CD1c-positive myeloid dendritic cell (primary cell): Measurements from ENCODE around the gene PLEKHN1.

Experiments used
- DNase-seq: peaks from one replicate; pipeline ENCODE4 v3.0.0-alpha.2; 2016; ENCODE audit errors: extremely low spot score

Gene PLEKHN1

GRCh38 chr1:962381-963300, 3.6 kb upstream of the PLEKHN1 start:
- no peak for DNase-seq

GRCh38 chr1:963301-963651, 3.0 kb upstream of the PLEKHN1 start:
- no peak for DNase-seq

DNA sequence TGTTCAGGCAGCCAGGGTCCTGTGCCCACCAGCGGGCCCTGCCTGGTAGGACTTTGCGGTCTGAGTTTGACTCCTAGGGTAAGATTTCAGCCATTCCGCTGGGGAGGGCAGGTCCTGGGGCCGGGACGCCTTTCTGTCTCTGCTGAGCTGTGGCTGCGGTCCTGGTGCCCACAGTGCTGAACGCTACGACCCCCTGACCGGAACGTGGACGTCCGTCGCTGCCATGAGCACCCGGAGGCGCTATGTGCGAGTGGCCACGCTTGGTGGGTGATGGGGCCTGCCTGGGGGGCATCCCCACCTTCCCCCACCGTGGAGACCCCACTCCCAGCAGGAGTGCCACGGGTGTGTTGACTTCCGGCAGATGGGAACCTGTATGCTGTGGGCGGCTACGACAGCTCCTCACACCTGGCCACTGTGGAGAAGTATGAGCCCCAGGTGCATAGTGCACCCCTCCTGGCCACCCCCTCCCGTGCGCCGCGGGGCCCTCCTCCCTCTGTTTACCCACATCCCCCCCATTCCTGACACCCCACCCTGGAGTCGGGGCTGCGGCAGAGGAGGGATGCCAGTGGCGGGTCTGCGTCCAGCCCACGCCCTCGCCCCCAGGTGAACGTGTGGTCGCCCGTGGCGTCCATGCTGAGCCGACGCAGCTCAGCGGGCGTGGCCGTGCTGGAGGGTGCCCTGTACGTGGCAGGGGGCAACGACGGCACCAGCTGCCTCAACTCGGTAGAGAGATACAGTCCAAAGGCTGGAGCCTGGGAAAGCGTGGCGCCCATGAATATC, 2.3 kb upstream of the PLEKHN1 start:
- DNase-seq: no peak

DNA sequence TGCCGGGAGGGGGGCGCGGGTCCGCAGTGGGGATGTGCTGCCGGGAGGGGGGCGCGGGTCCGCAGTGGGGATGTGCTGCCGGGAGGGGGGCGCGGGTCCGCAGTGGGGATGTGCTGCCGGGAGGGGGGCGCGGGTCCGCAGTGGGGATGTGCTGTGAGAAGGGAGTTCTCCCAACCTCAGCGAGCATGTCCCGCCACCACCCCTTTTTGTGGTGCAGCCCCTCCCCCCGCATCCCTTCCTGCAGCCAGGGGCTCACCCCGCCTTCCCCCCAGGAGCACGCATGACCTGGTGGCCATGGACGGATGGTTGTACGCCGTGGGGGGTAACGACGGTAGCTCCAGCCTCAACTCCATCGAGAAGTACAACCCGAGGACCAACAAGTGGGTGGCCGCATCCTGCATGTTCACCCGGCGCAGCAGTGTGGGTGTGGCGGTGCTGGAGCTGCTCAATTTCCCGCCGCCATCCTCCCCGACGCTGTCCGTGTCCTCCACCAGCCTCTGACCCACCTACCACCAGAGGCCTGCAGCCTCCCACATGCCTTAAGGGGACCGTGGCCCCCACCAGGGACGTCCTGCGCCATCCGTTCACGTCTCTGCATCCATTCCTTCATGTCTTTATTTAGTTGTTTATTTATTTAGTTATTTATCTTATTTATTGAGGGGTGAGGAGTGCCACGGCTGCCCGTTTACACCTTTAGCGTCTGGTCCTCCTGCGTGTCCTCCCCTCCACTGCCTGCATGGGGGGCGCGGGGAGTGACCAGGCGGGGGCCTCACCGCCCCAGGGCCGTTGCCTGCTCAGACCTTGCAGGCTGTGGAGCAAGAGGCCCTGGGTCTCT, 1.4 kb upstream of the PLEKHN1 start:
- no peak for DNase-seq

- no peak for DNase-seq
These were observed 652 bp upstream of the PLEKHN1 start for GRCh38 chr1:965526-966134.

- peak; percentile 70 for DNase-seq
These were observed 520 bp downstream of the PLEKHN1 start for GRCh38 chr1:966704-967300.

DNA sequence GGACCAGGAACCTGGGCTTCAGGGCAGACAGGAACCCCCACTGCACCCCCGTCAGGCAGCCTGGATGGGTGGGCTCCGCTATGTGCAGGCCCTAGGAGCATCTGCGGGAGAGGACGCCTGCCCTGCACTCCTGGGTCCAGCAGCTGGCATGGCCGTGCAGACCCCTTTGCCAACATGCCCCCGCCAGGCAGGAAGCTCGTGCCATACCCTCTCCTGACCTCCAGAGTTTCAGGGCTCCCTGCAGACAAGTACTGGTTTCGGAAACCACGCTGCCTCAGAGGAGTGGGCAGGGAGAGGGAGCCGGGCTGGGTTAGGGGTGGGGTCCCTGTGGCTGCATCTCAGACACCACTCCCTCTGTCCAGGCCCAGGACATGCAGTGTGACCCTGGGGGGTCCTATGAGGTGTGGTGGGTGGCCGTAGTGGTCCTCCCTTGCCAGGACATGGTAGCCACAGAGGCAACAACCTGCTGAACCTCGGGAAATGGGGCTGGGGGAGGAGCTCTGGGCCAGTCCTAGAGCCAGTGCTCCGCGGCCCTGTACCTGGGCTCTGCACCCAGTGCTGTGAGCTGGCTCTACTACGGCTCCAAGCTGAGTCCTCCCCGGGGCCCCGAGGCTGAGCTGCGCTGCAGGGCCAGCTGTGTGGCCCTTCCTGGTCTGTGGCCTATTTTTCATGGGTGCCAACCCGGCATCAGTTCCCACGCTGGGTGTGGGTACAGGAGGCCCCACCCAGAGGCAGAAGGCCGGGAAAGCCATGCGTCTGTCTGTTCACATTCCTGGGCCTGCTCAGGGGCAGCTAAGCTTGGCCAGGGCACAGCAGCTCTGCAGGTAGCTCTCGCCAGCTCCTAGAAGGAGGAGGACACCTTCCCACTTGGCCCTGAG, 1.4 kb downstream of the PLEKHN1 start:
- DNase-seq: no peak

DNA sequence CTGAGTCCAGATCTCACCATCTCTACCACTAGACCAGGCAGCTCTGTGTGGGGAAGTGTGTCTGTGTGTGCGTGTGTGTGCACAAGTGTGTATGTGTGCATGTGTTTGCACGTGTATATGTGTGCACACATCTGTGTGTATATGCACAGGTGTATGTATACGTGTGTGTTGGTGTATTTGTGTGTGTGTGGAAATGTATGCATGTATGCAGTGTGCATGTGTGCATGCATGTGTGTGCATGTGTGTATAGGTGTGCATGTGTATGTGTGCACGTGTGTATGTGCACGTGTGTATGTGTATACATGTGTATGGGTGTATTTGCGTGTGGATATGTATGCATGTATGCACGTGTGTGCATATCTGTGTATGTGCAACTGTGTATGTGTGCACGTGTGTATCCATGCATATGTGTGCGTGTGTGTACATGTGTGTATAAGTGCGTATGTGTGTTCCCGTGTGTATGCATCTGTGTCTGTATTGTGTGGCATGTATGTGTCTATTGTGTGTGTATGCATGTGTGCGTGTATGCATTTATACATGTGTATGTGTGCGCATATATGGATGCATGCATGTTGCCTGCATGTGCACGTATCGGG, 3.1 kb downstream of the PLEKHN1 start:
- no peak for DNase-seq

DNA sequence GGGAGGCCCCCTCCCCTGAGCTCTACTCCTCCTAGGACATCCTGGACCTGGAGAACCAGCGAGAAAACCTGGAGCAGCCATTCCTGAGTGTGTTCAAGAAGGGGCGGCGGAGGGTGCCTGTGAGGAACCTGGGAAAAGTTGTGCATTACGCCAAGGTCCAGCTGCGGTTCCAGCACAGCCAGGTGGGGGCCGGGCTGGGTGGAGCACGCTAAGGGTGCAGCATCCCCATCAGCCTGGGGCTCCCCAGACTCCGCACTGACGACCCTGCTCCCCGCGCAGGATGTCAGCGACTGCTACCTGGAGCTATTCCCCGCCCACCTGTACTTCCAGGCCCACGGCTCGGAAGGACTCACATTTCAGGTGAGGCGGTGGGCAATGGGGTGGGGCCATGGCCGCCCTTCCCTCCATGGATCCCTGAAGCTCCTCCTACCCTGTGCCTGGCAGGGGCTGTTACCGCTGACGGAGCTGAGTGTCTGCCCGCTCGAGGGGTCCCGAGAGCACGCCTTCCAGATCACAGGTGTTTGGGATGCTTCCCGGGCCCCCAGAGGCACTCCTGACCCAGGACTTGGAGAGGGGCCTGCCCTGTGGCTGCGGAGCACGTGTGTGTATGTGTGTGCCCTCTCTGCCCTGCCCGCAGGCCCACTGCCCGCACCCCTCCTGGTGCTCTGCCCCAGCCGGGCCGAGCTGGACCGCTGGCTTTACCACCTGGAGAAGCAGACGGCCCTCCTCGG, 4.1 kb downstream of the PLEKHN1 start:
- DNase-seq: no peak

GRCh38 chr1:970973-971730, 4.9 kb downstream of the PLEKHN1 start:
- no peak for DNase-seq

DNA sequence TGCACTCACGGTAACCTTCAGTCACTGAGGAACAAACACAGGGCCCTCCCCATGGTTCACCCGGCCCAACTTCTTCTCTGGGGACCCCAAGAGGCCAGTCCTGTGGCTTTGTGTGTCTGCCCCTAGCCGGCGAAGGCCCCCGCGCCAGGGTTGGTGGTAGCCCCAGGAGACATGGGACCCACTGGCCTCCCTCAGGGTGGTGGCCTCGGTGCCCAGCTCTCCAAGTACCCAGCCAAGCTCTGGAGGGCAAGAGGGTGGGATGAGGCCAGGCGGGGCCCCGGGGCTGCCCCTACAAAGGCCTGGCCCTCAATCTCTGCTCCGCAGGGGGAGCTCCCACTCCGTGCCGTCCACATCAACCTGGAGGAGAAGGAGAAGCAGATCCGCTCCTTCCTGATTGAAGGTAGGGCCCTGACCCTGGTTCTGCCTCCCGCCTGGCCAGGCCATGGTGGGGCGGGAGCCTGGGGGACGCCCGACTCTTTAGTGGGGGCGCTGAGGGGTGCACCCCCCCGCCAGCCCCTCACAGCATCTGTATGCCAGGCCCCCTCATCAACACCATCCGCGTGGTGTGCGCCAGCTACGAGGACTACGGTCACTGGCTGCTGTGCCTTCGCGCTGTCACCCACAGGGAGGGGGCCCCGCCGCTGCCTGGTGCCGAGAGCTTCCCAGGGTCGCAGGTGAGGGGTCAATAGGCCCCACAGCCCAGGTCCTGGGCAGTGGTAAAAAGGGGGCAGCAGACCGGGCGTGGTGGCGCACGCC, 5.6 kb downstream of the PLEKHN1 start:
- no peak for DNase-seq

DNA sequence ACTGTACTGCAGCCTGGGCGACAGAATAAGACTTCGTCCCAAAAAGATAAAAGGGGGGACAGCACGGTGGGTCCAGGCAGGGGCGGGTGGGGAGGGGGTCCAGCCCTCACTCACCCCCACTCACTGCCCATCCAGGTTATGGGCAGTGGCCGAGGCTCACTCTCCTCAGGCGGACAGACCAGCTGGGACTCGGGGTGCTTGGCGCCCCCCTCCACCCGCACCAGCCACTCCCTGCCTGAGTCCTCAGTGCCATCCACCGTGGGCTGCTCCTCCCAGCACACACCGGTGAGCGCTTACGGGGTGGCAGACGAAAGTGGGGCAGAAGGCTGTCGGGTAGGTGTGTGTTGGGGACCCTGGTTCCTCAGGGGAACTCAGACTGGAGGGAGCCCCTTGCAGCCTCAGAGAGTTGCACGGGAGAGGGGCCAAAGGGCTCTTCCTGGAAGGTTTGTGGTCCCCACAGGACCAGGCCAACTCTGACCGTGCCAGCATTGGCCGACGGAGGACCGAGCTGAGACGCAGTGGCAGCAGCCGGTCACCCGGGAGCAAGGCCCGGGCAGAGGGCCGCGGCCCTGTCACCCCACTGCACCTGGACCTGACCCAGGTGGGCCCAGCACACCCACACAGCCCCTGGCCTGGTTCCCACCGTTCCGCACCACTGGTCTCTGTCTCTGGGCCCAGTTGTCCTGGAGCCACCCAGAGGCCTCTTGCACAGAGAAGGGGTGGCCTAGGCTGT, 6.6 kb downstream of the PLEKHN1 start:
- no peak for DNase-seq

DNA sequence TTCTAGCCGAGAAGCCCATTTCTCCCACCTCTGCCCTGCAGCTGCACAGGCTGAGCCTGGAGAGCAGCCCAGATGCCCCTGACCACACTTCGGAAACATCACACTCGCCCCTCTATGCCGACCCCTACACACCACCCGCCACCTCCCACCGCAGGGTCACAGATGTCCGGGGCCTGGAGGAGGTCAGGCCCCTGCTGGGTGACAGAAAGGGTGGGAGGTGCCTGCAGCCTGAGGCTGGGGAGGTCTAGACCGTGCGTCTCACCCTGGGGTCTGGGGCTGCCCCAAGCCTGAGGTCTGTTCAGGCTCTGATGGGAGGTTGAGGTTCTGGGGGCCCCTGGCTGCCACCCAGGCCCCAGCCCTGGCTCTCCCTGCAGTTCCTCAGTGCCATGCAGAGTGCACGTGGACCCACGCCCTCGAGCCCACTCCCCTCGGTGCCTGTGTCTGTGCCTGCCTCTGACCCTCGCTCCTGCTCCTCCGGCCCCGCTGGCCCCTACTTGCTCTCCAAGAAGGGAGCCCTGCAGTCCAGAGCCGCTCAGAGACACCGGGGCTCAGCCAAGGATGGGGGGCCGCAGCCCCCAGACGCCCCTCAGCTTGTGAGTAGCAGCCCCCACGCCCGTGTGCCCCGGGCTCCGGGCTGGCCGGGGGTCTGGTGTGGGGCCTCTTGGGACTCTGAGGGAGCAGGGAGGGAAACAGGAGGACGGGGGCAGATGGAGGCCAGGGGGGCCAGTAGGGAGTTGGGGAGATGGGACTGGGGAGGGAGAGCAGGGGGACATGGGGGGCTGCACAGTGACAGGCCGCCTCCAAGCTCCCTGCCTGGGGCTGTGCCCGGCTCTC, 7.4 kb downstream of the PLEKHN1 start:
- no peak for DNase-seq

DNA sequence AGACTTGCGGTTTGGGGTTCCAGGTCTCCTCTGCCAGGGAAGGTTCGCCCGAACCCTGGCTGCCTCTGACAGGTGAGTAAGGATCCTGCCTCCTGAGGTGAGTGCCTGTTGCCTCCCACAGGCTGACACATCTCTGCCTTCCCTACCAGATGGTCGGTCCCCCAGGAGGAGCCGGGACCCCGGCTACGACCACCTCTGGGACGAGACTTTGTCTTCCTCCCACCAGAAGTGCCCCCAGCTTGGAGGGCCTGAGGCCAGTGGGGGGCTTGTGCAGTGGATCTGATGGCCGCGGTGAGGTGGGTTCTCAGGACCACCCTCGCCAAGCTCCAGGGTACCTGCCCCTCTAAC, 8.0 kb downstream of the PLEKHN1 start:
- DNase-seq: no peak

DNA sequence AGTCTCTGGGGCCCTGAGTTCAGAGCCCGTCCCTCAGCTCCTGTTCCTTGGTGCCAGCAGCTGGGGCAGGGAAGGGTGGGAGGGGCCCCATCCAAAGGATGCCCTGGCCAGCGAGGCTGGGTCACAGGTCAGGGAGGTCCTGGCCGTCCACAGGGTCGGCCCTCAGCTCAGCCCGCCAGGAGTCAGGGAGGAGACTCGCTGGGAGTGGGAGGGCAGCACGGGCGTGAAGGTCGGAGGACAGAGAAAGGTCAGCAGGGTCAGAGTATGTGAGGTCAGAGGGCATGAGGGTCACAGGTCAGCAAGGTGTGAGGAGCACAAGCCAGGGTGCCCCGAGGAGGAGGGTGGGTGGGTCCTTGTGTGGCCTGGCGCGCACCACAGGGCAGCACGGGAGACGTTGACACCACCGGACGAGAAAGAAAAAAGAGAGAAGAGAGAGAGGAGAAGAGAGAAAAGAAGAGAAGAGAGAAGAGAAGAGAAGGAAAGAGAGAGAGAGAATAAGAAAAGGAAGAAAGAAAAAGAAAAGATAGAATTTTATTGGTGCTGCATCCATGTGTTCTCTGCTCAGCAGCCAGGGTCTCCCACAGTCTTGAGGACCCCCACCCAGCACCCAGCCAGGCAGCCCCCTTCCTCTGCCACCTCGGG, 8.5 kb downstream of the PLEKHN1 start:
- no peak for DNase-seq

GRCh38 chr1:975365-975764, 9.1 kb downstream of the PLEKHN1 start:
- DNase-seq: no peak
